HG03135 (cell line): ENCODE results near the gene RASA4B.
"Not testable (repeated sequence)": the region's sequence is repeated elsewhere in the genome, so short reads cannot be mapped to it uniquely, and the experiment has no call there.

ENCODE experiments used
- ATAC-seq: cut with Tn5 transposase; IDR thresholded peaks from one replicate; pipeline ENCODE4 v1.9.1; 2021; ENCODE audit warnings: mild to moderate bottlenecking, moderate library complexity; ENCODE audit not compliant: unreplicated experiment

Gene RASA4B

DNA sequence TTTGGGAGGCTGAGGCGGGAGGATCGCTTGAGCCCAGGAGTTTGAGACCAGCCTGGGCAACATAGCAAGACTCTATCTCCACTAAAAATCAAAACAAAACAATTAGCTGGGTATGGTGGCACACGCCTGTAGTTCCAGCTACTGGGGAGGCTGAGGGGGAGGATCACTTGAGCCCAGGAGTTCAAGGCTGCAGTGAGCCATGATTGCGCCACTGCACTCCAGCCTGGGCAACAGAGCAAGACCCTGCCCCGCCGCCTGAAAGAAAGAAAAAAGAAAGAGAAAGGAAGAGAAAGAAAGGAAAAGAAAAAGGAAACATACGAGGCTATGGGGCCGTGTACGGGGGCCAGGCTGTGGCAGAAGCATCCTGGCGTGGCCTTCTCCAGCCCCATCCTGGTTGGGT, 62.6 kb downstream of the RASA4B start:
- ATAC-seq = not testable (repeated sequence)

DNA sequence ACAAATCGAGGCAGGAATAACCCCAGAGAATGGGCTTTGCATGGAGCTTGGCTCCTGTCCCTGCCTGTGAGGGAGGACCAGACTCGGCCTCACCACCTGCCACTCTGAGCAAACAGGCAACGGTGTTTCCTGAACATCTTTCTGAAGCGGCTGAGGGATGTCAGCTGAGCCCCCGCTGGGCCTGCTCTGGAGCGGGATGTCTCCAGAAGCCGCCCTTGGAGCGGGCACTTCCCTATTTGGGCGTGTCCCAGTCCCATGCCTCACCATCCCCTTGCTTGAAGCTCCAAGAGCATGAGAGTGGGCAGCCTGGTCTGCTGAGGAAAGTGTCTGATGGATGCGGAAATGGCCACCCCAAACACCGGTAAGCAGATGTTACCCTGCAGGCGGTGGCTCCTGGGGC, 63.1 kb downstream of the RASA4B start:
- no peak for ATAC-seq

DNA sequence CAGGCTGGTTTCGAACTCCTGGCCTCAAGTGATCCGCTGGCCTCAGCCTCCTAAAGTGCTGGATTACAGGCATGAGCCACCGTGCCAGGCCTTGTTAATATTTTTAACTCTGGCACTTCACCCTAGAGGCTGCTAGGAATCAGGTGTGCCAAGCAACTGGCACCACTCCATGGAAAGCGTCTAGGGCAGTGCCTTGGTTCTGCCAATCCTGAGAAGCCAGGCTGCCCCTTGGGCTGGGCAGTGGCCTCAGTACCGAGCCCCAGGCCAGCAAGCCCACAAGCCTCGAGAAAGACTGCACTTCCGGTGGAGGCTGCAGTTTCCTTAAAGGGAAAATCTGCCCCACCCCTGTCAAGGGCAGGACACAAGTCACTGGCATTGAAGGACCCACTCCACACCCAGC, 64.3 kb downstream of the RASA4B start:
- ATAC-seq = no peak

DNA sequence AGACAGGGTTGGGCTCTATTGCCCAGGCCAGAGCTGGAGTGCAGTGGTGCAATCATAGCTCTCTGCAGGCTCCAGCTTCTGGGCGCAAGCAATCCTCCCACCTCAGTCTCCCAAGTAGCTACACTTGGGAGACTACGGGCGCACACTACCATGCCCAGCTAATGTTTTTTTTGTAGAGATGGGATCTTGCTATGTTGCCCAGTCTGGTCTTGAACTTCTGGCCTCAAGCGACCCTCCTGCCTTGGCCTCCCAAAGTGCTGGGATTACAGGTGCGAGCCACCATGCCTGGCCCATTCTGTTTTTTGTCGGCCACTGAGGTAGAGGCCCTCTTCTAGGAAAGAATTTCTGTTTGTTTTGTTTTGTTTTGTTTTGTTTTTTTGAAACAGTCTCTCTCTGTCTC, 65.1 kb downstream of the RASA4B start:
- ATAC-seq = no peak

DNA sequence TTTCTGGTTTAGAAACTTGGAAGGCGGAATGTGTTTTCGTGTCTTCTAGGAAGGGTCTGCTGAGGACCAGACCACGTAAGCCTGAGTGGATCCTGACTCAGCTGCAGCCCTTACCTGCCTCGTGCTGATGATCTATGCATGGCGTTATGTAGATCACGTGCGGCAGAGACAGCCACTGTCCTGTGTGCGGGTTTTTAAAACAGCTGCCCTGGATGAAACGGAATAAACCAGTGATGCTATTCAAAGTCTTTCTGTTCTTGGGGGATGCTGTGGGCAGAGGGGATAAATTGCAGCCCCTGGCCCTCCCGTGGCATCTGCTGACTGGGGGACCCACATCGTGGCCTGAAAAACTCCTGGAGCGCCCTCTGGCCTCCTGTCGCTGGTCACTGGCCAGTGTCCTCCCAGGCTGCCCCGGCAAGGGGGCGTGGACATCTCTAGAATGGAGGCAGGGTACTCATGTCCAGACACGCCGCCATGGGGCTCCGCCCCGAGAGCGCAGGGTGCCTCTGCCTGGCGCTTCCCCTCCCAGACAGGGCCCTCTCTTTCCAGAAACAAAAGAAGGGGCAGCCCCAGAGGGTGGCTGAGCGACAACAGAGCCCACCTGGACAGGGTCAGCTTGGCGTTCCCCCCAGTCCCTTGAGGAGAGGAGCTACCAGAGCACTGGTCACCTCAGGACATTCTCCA, 66.1 kb downstream of the RASA4B start:
- no peak for ATAC-seq

DNA sequence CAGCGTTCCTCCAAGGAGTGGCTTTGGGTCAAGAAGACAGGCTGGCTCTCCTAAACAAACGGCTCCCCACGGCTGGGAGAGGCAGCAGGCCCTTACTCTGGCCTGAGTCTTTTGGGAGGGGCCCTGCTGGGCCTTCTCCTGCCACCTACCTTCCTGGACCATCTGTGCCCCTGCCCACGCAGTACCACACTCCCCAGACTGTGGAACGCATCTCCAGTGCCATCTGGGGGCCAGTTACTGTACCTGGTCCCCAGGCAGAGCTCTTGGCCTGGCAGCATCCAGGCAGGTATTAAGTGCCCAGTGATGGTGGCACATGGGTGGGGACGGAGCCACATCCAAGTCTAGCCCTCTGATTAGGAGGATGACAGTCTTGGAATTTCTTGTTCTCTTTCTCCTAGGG, 67.3 kb downstream of the RASA4B start:
- ATAC-seq = no peak

DNA sequence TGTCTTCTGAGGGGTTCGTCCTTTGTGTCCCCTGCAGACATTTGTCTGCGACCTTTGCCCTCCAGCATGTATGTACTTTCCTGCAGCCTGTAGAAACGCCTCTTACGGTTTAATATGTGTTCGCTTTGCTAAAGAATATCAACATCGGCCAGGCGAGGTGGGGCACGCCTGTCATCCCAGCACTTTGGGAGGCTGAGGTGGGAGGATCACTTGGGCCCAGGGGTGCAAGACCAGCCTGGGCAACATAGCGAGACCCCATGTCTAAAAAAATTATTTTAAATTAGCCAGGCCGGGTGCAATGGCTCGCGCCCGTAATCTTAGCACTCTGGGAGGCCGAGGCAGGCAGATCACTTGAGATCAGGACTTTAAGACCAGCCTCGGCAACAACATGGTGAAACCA, 68.4 kb downstream of the RASA4B start:
- no peak for ATAC-seq

DNA sequence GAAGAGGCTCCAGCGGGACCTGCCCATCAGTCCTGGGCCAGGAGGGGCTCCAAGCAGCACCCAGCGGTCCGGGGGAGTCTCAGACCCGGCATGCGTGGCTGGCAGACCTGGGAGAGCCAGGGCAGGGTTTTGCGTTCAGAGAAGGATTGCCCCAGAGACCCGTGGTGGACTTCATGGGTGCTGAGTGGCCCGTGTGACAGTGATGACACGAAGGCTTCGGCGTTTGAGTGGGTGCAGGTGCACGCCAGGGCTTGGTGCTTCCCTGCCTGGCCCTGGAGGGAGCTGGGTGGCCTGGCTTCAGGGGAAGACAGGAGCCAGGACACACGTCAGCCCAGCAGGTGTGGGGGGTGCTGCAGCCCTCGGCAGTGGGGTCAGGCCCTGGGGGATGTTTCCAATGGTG, 70.3 kb downstream of the RASA4B start:
- ATAC-seq = no peak

DNA sequence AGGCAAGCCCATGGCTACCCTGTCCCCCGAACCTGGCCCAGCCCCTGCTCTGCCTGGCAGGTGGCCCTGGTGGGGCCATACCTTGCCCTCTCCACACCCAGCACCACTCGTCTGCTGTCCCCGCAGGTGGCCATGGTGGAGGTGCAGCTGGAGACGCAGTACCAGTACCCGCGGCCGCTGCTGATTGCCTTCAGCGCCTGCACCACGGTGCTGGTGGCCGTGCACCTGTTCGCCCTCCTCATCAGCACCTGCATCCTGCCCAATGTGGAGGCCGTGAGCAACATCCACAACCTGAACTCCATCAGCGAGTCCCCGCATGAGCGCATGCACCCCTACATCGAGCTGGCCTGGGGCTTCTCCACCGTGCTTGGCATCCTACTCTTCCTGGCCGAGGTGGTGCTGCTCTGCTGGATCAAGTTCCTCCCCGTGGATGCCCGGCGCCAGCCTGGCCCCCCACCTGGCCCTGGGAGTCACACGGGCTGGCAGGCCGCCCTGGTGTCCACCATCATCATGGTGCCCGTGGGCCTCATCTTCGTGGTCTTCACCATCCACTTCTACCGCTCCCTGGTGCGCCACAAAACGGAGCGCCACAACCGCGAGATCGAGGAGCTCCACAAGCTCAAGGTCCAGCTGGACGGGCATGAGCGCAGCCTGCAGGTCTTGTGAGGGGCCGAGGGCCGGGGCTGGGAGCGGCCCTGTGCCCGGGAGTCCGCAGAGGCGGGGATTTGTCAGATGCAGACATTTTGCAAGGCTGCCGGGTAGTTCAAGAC, 71.0 kb downstream of the RASA4B start:
- ATAC-seq = no peak

DNA sequence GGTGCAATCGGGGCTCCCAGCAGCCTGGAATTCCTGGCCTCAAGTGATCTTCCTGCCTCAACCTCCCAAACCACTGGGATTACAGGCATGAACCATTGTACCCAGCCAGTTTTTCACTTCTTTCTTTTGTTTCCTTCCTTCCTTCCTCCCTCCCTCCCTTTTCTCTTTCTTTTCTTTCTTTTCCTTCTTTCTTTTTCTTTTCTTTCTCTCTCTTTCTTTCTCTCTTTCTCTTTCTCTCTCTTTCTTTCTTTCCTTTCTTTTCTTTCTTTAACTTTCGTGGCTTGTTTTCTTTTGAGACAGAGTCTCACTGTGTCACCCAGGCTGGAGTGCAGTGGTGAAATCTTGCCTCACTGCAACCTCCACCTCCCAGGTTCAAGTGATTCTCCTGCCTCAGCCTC, 71.9 kb downstream of the RASA4B start:
- ATAC-seq = no peak

DNA sequence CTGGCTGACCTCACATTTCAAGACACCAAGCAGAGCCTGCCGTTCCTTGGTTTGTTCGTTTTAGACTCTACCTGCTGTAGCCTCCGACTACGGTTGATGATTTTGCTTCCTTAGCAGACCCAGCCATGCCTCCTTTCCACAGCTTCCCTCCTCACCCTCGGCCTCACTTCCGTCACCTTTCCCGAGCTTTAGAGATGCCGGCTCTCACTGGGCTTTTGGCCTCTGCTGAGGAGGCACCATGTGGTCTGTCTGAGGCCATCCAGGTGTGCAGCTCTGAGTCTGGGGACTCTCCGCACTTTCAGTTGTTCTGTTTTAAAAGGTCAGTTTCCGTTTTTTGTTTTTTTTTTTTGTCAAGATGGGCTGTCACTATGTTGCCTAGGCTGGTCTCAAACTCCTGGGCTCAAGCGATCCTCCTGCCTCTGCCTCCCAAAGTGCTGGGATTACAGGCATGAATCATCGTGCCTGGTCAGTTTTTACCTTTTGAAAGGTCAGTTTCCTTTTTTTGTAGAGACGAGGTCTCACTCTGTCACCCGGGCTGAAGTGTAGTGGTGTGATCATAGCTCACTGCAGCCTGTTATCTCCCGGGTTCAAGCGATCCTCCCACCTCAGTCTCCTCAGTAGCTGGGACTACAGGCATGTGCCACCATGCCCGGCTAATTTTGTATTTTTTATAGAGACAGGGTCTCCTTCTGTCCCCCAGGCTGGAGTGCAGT, 72.5 kb downstream of the RASA4B start:
- no peak for ATAC-seq

DNA sequence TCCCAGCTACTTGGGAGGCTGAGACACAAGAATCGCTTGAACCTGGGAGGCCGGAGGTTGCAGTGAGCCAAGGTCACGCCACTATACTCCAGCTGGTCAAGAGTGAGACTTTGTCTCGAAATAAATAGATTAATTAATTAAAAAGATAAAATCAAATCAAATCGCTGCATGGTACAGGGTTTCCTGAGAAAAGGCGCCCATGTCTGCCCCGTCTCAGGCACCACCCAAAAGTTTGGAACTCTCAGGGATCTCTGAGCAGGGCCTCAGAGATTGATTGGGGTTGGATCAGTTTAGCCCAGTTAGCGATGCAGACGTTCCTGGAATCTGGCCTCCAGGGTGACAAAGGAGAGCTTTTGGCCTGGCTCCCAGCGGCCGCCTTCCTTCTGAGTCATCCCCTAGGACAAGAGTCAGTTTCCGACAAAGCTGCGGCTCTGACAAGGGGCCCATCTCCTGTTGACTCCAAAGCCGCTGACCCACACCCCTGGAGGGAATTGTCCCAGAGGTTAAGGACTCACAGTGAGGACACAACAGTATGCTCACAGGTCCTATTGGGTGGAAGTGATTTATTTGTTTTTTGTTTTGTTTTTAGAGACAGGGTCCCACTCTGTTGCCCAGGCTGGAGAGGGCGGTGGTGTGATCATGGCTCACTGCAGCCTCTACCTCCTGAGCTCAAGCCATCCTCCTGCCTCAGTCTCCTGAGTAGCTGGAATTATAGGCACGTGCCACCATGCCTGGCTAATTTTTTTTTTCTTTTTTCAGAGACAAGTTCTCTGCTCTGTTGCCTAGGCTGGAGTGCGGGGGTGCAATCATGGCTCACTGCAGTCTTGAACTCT, 77.4 kb downstream of the RASA4B start:
- no peak for ATAC-seq

DNA sequence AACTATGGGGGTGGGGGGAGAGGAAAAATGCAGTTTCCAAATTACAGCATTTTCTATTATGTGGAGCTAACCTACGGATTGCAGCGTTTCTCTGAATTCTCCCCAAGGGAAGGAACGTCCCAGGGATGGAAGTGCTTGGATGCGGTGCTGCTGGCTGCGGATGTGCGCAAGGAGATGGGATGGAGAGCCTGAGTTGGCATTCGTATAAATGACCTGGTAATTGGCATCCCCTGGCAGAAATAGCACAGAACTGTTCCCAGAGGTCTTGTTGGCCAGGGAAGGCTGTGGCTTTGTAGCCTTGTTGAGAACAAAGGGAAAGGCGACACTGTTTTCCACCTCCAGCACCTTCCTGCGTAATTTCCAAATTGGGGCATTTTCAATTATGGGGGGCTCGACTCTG, 81.5 kb downstream of the RASA4B start:
- no peak for ATAC-seq

DNA sequence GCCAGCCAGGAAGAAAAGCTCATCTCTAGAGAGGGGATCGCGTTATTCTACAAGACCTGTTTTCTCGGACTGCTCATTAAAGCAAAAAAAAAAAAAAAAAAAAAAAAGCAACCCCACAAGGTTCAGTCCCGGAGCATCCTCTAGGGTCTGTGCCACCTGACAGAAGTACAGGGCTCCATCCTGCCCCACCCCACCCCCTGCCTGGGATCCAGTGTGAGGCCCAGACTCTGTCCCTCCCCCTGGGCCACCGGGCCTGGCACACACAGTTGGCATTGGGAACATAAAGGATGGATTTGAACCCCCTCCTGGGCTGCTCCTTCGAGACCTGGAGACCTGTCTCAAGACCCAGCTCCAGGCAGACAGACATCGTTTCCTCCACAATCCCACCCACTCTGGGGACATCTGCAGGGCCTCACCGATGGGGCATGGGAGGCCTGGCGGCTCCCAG, 83.5 kb downstream of the RASA4B start:
- peak; percentile 1 for ATAC-seq

DNA sequence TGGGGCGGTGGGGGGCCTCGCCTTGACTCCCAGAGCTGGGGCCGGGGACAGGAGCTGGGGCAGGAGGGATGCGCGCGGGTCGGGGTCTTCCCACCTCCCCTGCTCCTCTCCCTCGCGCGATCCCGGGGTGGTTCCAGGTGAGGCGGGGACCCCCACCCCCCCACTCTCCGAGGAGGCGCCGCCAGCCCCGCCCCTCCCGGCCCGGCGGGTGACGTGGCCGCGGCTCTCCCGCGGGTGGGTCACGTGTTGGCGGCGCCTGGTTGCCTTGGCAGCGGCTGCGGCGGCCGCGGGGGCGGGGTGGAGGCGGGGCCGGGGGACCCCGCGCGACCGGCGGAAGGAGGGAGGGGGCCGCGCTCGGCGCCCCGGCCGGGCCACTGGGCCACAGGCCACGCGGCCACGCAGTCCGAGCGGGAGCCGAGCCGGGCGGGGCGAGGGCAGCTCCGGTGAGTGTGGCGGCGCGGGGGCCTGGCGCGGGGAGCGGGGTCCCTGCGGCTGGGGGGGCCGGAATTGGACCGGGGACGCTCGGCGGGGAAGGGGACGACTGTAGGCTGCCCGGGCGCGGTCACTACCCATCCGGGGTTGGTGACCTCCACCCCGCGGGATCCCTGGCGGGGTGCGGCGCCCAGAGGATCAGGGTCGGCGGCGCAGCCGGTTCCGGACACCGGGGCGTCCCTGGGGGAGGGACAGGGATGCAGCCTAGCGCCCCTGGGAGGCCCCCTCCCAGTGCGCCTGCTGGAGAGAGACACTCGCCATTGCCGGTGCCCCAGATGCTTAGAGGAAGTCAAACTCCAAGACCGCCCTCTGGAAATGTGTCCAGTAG, 84.1 kb downstream of the RASA4B start, which contains the start of gene ORAI2:
TSS of gene ORAI2 (plus strand) at position 357 of the 820 bp plus-strand sequence. CDS start 5,382 bp downstream, outside the sequence.
- peak; percentile 64 for ATAC-seq
